Stimulated activated CD8-positive, alpha-beta memory T cell treated with anti-CD3 and anti-CD28 coated beads, Interleukin-7, amount 100 ng/mL, for 4 hours (primary cell): Measurements from ENCODE around the gene PACS2.
"Not testable (repeated sequence)": the region's sequence is repeated elsewhere in the genome, so short reads cannot be mapped to it uniquely, and the experiment has no call there.

Experiments used
- DNase-seq, 2 donors: peaks; one replicate each; pipeline ENCODE4 v3.0.0-alpha.2; 2020; ENCODE audit warnings: low read depth in 2 of 2

The PACS2 gene

DNA sequence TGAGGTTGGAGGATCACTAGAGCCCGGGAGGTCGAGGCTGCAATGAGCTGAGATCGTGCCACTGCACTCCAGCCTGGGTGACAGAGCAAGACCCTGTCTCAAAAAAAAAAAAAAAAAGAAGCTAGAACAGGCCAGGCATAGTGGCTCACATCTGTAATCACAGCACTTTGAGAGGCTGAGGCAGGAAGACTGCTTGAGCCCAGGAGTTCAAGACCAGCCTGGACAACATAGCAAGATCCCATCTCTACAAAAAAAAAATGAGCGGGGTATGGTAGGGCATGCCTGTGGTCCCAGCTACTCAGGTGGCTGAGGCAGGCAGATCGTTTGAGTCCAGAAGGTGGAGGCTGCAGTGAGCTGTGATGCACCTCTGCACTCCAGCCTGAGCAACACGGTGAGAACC is 25.6 kb upstream of the PACS2 start:
- not testable (repeated sequence) for DNase-seq

DNA sequence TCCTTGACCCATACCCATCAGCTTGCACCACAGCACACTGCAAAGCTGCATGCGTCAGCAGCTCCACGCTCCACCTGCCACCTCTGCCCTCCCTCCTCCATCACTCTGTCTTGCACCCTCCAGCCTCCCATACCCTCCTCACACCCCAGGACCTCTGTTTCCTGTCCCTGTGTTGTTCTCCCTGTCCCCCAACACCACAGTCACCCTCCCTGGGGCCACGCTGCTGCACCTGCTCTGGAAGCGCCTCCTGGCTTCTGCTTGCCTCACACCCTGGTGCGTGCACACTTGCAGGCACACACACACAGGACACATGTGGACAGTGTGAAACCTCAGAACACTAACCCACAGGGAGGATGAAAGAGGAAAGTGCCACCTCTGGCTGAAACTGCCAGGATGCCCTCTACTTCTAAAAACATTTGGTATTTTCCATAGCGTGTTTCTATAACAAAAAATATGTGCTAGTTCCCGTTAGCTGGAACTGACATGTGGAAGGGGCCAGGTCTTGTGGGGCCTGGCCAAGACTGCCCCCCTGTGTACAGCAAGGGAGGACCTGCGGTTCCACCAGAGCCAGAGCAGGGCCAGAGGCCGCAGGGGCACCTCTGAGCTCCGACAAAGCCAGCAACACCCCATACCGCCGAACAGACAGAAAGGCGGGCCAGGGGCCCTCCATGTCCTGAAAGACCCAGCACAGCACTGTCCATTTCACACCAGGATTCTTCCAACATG is 23.8 kb upstream of the PACS2 start:
- DNase-seq, result peak in 1 of 2 donors; percentile 34

DNA sequence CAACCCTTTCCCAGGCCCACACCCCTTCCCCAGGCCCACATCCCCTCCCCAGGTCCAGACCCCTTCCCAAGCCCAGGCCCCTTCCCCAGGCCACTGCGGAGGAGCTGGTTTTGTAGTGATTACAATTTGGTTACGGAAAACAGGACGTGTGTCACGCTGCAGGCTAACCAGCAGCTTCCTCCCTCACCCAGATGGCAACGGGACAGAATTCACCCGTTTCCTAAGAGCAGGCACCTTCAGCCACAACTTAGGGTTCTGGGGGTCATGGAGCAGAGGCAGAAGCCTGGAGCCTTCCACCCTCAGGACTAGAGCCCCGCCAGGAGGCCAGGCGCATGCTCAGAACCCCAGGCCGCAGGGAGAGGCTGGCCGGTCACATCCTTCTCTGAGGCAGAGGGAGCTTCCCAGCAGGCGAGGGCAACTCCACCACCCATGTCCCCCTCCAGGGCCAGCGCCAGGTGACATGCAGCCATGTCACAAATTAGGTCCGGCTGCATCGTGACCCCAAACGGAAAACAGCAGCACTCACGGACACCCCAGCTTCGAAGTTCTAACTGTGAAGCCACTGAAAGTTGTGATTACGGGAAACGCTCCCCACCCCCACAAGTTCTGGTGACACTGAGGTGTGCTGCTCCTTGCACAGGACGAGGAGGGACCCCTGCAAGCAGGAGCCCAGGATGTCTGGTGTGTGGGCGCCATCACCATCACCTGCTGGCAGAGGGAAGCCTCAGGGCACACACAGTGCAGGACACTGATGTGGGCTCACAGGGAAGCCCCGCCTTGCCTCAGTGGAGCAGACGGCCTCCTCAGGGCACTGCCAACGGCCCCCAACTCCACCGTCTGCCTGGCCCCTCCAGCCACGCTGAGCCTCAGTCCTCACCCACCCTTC is 21.5 kb upstream of the PACS2 start:
- no peak for DNase-seq

DNA sequence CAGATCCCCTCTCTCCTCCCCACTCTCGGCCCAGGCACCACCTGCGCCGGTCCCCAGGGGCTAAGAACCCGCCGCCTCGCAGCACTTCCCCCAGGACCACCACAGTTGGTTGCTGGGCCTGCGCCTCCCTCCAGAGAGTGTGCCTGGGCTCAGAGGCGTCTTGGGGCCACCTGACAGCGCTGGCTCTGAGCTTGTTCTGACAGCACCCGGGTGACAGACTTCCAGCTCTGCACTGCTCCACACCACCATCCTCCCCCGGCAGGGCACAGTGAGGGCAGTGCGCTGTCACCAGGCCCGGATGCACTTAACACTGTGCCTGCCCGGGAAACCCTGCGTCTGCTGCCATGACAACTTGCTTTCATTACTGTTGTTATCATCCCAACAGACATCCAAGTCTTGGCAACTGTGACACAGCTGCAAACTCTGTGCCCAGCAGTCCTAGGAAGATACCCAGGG is 20.4 kb upstream of the PACS2 start:
- peak in 1 of 2 donors; percentile 48 for DNase-seq

DNA sequence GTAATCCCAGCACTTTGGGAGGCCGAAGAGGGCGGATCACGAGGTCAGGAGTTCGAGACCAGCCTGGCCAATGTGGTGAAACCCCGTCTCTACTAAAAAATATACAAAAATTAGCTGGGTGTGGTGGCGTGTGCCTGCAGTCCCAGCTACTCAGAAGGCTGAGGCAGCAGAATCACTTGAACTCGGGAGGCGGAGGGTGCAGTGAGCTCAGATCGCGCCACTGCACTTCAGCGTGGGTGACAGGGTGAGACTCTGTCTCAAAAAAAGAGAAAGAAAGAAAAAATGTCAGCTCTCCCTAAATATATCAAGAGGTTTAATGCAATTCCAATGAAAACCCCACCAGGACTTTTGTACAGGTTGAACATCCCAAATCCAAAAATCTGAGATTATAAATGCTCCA is 17.2 kb upstream of the PACS2 start:
- not testable (repeated sequence) for DNase-seq

DNA sequence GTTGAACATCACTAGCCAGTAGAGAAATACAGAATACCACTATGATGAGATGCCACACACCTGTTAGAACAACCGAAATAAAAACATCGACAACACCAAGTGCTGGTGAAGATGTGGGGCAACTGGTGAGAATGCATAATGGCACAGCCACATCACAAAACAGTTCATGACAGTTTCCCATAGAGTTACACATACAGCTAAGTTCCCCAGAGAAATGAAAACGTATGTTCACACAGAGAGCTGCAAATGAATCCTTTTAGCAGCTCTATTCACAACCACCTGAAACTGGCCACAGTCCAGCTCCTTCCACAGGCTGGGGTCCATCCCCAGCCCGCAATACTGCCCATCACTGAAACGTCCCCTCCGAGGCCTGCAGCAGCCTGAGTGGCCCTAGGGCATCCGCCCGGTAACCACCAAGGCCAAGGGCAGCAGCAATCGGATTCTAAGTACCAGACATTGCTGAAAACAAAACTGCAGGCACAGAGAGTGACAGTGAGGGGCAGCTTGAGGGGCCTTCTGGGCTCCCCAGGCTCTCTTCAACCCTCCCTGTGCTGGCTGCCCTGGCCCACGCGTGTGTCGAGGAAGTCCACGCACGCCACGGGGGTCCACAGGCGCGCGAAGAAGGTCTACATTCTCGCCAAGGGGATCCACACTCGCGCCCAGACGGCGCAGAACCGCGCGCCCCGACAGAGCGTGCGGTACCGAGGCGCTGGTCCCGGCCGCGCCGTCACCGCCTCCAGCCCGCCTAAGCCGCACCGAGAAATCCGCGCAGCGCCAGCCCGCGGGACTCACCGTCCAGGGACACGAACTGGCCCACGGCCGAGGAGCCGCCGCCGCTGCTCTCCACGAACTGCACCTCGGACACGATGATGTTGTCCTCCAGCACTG is 14.7 kb upstream of the PACS2 start:
- DNase-seq, result no peak

DNA sequence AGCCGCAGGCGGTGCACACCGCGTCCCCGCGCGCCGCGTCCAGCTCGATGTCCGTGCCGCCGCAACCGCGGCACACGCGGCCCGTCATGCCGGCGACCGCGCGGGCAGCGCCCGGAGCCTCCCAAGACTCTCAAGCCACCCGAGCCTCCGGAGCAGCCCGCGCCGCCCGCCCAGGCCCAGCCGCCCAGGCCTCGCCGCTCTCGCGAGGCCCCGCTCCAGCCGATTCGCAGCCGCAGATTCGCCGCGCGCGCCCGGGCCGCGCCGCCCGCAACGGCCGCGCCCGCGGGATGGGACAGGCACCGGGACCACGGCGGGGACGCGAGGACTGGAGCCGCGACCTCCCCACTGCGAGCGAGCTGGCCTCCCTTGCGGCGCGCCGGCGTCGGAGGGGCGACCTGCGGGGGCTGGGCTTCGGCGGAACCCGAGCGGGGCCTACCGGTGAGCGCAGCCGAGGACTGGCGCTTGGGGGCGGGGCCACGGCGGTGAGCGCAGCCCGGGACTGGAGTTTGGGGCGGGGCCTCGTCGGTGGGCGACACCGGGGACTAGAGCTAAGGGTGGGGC is 13.9 kb upstream of the PACS2 start, which contains the start of gene BRF1:
Gene BRF1, minus strand, starts transcription at position 460 of the 561 bp plus-strand sequence. Its CDS starts 372 bp downstream, at position 88.
- DNase-seq, result peak; percentile 92 to 98

DNA sequence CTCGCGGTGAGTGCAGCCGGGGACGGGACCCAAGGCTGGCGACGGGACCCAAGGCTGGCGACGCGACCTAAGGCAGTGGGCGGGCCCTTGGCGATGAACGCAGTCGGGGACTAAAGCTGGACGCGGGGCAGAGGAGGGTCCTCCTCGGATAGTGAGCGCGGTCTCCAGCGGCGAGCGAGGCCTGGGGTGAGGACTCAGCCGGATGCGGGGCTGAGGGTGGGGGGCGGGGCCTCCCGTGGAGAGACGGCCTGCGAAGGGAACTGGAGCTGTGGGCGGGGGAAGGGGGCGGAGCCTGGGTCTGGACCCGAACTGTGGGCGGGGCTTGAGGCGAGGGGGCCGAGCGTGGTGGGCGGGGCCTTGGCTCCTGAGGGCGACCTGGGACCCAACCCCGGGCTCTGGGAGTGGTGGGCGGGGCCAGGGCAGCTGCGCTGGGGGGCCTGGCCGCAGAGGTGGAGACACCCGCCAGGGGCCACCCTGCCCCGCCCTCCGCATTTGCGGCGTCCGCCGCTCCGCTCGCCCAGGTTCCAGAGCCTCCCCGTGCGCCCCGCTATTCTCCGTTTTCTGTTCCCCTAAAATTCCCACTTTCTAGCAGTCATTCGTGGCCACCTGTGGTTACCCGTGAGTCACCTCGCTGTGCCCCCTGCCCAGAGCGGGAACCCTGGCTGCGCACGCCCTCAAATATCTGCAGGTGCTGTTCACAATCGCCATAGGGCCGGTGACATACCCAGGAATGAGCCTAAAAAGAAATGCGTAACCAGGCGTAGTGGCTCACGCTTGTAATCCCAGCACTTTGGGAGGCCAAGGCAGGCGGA is 13.2 kb upstream of the PACS2 start:
- DNase-seq, result peak; percentile 96 to 99

DNA sequence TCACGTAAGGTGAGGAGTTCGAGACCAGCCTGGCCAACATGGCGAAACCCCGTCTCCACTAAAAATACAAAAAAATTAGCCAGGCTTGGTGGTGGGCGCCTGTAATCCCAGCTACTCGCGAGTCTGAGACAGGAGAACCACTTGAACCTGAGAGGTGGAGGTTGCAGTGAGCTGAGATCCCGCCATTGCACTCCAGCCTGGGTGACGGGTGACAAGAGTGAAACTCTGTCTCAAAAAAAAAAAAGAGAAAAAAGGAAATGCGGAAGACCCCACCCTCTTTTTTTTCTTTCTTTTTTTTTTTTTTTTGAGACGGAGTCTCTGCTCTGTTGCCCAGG is 12.7 kb upstream of the PACS2 start:
- DNase-seq, result not testable (repeated sequence)

DNA sequence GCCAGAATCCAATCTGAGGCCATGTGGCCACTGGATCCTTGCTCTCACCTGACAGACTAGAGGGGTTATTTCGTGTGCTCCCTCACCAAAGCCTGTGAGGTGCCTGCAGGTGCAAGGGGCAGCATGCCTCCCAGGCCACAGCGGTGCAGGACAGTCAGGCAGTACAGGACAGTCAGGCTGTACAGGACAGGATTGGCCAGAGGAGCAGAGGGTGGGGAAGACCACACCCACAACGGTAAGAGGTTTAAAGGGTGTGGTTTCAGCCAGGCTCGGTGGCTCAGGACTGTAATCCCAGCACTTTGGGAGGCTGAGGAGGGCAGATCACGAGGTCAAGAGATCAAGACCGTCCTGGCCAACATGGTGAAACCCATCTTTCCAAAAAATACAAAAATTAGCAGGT is 10.6 kb upstream of the PACS2 start:
- no peak for DNase-seq

DNA sequence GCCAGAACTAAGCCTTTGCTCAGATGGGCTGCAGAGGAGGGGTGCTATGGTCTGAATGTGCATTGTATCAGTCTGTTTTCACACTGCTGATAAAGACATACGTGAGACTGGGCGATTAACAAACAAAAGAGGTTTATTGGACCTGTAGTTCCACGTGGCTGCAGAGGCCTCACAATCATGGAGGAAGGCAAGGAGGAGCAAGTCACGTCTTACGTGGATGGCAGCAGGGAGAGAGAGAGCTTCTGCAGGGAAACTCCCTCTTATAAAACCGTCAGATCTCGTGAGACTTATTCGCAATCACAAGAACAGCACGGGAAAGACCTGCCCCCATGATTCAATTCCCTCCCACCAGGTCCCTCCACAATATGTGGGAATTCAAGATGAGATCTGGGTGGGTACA is 10.0 kb upstream of the PACS2 start:
- no peak for DNase-seq

DNA sequence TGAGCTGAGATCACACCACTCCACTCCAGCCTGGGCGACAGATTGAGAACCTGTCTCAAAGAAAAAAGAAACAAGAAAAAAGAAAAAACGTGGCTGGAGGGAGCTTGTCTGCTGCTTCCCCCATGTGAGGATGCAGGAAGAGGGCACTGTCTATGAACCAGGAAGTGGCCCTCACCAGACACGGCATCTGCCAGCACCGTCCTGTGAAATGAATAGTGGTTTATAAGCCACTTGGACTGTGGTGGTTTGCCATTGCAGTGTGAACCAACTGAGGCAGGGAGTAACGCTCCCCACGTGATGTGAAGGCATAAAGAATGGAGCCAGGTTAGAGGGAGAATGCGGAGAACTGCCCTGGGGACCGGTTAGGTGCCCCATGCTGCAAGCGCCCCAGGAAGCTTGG is 9.2 kb upstream of the PACS2 start:
- DNase-seq, result no peak

DNA sequence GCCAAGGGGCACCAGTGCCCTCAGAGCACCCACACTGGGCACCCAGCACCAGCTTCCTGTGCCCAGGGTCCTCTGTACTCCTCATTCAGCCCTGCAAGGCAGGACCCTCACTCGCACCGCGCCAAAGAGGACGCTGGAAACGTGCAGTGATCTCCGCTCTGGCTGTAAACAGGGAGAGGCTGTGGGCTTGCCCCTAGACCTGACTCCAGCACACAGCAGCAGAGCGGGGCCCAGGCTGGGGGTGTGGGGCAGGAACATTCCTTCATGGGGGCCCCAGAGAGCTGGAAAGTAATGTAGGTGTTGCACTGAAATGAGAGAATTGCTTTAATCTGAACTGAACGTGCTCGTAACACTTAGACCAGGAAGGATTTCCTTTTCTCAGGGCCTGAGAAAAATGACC is 8.8 kb upstream of the PACS2 start:
- no peak for DNase-seq

DNA sequence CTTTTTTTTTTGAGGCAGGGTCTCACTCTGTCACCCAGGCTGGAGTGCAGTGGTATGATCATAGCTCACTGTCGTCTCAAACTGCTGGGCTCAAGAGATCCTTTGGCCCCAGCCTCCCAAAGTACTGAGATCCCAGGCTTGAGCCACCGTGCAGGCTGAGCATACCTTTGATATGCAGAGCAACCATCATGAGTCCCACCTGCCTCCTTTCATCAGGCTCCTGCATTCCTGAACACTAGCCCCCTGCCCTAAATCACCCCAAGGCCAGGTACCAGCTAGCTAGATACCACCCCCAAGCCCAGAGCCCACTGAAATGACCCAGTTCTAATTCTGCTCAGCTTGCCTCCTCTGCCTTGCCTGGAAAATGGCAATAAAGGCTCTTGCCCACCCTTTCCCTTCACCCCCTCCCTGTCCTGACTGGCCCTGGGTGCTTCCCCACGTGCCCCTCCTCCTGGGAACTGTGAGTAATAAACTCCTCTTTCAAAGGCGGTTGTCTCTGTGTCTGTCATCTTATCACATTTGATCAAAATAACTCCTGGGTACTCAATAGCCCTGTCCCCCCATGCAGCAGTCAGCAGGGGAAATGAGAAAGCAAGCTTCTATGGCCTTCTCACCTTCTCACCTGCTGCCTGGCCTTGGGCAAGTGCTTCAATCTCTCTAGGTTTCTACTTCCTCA is 7.4 kb upstream of the PACS2 start:
- no peak for DNase-seq

DNA sequence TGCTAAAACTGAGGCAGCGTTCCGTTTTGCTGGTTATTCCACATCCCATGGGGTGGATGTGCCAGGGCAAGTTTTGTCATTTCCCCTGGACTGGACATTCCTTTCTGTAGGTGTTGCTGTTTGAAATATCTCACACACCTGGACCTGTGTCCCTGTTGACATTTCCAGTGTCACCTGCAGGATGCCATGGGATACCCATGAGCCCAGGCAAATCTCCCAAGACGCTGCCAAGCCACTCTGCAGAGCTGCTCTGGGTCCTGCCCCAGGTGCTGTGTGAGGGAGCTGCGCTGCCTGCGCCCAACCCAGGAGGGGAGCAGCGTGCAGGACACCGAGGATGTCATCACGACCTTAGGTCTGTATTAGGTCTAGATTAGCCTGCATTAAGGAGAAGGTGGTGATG is 5.2 kb upstream of the PACS2 start:
- no peak for DNase-seq

DNA sequence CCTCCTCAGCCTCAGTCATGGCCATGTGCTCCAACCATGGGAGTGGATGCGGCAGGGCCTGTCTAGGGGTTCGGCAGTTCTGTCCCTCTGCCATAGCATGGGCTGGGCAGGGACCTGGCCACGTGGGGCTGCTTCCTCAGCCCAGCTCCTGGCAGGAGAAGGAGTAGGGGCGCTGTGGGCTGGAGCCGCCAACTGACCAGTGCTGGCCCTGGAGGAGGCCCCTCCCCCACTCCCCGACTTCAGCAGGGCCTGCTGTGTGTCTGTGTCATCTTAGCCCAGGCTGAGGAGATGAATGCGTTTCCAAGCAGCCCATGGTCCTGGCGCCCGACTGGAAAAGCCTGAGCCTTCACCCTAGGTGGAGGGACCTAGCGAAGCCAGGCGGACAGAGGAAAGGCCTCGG is 2.7 kb upstream of the PACS2 start:
- DNase-seq, result no peak

DNA sequence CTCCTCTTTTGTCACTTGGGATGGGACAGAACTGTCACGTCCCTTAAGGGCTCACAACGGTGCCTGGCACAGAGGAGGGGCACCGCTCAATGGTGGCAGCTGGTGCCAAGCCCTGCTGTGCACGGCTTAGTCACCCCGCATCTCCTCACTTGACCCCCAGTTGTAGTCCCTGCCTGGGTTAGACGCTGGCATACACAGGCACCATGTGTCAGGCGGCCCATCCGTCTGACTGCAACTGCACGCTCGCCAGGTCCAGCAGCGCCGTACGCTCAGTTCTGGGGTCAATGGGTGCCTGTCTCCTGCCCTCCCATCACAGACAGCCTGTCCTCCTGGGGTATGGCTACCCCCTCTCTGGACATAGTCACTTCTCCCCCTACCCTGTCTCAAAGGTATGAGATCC is 1.6 kb upstream of the PACS2 start:
- no peak for DNase-seq

DNA sequence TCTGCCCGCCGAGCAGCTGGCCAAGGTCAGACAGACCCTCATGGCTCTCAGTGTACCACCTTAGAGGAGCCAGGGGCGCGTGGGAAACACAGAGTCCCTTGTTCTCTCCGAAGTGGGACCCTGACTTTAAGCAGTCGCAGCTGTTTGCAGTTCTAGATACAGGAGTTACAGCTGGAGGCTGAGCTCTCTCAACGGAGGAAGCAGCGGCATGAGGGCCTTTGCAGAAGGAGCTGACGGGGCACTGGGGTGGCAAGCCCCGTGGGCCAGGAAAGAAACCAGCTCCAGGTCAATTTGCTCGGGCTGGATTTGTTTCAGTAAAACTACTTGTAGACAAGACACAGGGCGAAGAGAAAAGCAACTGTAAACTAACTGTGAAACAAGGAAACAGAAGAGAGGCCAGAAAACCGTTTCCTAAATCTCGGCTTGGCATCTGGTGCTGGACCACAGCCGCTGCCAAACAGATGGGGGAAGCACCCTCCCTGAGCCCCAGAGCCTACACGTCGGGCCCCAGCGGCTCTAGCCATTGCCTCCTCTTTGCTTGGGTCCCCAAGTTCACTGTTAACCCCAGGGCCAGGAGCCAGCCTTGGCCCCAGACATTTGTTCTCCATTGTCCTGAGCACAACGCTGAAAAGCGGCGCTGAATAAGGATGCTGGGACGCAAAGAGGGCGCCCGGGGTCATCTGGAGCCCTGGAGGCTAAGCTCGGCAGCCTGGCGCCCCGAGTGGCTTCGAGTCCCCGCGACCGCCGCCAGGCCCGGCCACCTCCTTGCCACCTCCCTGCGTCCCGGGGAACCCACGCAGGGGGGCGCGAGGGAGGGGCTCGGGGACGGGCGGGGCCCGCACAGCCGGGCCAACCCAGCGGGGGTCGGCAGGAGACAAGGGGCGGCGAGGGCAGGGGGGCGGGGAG is 914 bp upstream of the PACS2 start:
- peak in 1 of 2 donors; percentile 50 for DNase-seq

DNA sequence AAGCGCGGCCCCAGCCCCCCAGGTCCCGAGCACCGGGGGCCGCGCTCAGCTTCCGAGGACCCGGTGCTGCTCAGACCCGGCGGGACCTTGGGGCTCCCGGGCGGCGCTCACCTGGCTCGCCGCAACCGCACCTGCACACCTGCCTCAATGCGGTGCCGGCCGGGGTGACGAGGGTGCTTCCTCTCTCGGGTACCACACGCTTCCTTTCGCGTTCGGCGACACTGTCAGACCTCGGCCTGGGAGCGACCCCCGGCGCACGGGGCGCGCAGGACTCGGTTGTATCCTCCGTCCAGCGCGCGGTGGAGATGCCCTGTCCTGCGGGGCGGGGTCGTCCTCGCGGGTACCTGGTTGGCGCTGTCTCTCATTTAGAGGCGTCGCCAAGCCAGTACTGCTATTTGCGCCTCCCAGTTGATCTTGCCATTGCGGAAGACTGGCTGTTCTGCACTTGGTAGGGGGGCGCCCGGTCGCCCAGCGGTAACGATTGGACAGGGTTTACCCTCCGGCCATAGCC is 718 bp downstream of the PACS2 start:
- DNase-seq, result no peak
